ENCODE measurements around the gene TBX2. TPM values are rescaled to one million over a fixed set of nuclear protein-coding genes. Genes with fewer than 3 reads are reported as not detected.

The TBX2 gene
- polyA plus RNA-seq, 1 donor (not counting 4 experiments of a cell fraction or from before 2014, with no cell fraction given), result not detected

DNA sequence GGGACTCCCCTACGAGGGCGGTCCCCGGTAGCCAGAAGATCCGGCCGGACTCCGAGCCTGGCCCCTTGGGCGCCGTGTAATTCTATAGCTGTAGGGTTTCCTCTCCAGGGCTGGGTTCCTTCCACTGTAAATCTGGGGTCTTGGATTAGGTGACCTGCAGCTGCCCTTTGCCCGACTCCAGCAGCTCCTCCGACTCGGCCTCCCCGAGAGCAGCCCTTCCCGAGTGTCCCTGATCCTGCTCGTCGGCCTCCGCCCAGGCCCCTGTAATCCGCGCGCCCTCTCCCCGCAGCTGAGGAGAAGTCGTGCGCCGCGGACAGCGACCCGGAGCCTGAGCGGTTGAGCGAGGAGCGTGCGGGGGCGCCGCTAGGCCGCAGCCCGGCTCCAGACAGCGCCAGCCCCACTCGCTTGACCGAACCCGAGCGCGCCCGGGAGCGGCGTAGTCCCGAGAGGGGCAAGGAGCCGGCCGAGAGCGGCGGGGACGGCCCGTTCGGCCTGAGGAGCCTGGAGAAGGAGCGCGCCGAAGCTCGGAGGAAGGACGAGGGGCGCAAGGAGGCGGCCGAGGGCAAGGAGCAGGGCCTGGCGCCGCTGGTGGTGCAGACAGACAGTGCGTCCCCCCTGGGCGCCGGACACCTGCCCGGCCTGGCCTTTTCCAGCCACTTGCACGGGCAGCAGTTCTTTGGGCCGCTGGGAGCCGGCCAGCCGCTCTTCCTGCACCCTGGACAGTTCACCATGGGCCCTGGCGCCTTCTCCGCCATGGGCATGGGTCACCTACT is 5.5 kb downstream of the TBX2 start:
- Histone ChIP-seq H3K4me1 (ENCODE audit: control insufficient read depth, extremely low read depth, insufficient read depth, low read length) (peaks cover 11% of the 10 kb centered on the region), H3K36me3 (ENCODE audit: control insufficient read depth in 2 of 2, extremely low read depth in 1 of 2, insufficient read depth in 2 of 2, low read length in 2 of 2) (no peaks in the 10 kb centered on the region), H3K79me2 (ENCODE audit: control insufficient read depth, insufficient read depth, low read length) (no peaks in the 10 kb centered on the region), H3K27me3 (ENCODE audit: control insufficient read depth, extremely low read depth, insufficient read depth, low read length) (peaks cover 81% of the 10 kb centered on the region), H3K9me1 (ENCODE audit: control insufficient read depth, extremely low read depth, insufficient read depth, low read length) (no peaks in the 10 kb centered on the region), H4K20me1 (ENCODE audit: control insufficient read depth, extremely low read depth, insufficient read depth, low read length) (peaks cover 6% of the 10 kb centered on the region), H3K9me3 (ENCODE audit: control insufficient read depth, low read depth, low read length) (no peaks in the 10 kb centered on the region), H3K4me2 (ENCODE audit: control insufficient read depth, extremely low read depth, insufficient read depth, low read depth, low read length) (no peak overlapping the region), H3K4me3 (ENCODE audit: control insufficient read depth in 2 of 3, extremely low read depth in 1 of 3, insufficient read depth in 2 of 3, low read depth in 1 of 3, low read length in 3 of 3) (no peak overlapping the region), H3K27ac (ENCODE audit: control insufficient read depth, insufficient read depth, low read length) (no peak overlapping the region), H2AFZ (ENCODE audit: control insufficient read depth, low read length) (no peak overlapping the region), H3K9ac (ENCODE audit: control insufficient read depth, extremely low read depth, insufficient read depth, low read length) (no peak overlapping the region)
- TF ChIP-seq, protein P1, sequence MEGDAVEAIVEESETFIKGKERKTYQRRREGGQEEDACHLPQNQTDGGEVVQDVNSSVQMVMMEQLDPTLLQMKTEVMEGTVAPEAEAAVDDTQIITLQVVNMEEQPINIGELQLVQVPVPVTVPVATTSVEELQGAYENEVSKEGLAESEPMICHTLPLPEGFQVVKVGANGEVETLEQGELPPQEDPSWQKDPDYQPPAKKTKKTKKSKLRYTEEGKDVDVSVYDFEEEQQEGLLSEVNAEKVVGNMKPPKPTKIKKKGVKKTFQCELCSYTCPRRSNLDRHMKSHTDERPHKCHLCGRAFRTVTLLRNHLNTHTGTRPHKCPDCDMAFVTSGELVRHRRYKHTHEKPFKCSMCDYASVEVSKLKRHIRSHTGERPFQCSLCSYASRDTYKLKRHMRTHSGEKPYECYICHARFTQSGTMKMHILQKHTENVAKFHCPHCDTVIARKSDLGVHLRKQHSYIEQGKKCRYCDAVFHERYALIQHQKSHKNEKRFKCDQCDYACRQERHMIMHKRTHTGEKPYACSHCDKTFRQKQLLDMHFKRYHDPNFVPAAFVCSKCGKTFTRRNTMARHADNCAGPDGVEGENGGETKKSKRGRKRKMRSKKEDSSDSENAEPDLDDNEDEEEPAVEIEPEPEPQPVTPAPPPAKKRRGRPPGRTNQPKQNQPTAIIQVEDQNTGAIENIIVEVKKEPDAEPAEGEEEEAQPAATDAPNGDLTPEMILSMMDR (optimal IDR thresholded peaks at IDR 0.05 in 1 of 3, IDR thresholded peaks at IDR 0.05 in 1 of 3, conservative IDR thresholded peaks at IDR 0.05 in 1 of 3; ENCODE audit: extremely low read depth in 1 of 3, insufficient read depth in 2 of 3, low read length in 3 of 3), result no peak
- TF ChIP-seq EZH2 (IDR thresholded peaks at IDR 0.05; ENCODE audit: low read length), result peak; percentile 17
- dilution Hi-C loops (cut with MboI; ENCODE audit: extremely low pct_ligation_motif_present, low sequenced_read_pairs), result no loop called here
- FAIRE-seq, result no peak
- DNase-seq (ENCODE audit: low read depth, low spot score), result no peak

DNA sequence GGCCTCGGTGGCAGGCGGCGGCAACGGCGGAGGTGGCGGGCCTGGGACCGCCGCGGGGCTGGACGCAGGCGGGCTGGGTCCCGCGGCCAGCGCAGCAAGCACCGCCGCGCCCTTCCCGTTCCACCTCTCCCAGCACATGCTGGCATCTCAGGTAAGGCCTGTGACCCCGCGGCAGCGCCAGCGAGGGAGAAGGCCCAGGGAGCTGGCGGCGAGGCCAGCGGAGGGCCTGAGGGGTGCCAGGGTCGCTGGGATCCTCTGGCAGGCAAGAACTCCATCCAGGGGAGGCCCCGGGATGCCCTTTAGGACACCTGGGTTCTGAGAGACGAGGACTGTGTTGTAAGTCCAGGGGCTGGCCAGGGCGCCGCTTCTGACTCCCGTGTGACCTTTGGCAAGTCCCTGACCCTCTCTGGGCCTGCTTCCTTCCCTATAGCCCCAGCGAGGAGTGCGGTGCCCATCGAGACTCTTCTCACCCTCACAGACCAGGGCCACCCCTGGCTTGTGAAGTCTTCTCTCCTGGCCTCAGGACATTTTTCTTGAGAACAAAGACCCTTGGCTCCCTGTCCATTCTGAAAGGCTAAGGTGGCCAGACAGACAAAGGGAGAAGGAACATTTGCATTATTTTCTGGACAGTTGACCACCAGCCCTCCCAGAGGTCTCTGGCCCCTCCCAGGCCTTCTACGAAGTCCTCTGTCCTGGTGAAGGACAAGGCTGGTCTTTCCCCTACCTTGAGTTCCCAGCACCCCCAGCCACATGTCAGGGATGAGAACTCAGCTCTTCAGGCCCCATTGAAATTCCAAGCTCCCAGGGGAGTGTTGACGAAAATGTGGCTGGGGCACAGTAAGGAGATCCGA is 6.3 kb downstream of the TBX2 start:
- H3K4me1 ChIP-seq (ENCODE audit: control insufficient read depth, extremely low read depth, insufficient read depth, low read length), result peaks cover 11% of the 10 kb centered on the region
- no peaks in the 10 kb centered on the region for H3K36me3 ChIP-seq (ENCODE audit: control insufficient read depth in 2 of 2, extremely low read depth in 1 of 2, insufficient read depth in 2 of 2, low read length in 2 of 2)
- dilution Hi-C loops (cut with MboI; ENCODE audit: extremely low pct_ligation_motif_present, low sequenced_read_pairs), result no loop called here
- H3K4me3 ChIP-seq (ENCODE audit: control insufficient read depth in 2 of 3, extremely low read depth in 1 of 3, insufficient read depth in 2 of 3, low read depth in 1 of 3, low read length in 3 of 3), result no peak overlapping the region
- no peaks in the 10 kb centered on the region for H3K9me3 ChIP-seq (ENCODE audit: control insufficient read depth, low read depth, low read length)
- H3K9ac ChIP-seq (ENCODE audit: control insufficient read depth, extremely low read depth, insufficient read depth, low read length), result no peak overlapping the region
- H3K27ac ChIP-seq (ENCODE audit: control insufficient read depth, insufficient read depth, low read length), result no peak overlapping the region
- H3K27me3 ChIP-seq (ENCODE audit: control insufficient read depth, extremely low read depth, insufficient read depth, low read length), result peaks cover 82% of the 10 kb centered on the region
- TF ChIP-seq EZH2 (IDR thresholded peaks at IDR 0.05; ENCODE audit: low read length), result no peak
- TF ChIP-seq, protein P1 (optimal IDR thresholded peaks at IDR 0.05 in 1 of 3, IDR thresholded peaks at IDR 0.05 in 1 of 3, conservative IDR thresholded peaks at IDR 0.05 in 1 of 3; ENCODE audit: extremely low read depth in 1 of 3, insufficient read depth in 2 of 3, low read length in 3 of 3), result no peak
- H2AFZ ChIP-seq (ENCODE audit: control insufficient read depth, low read length), result no peak overlapping the region
- no peak overlapping the region for H3K4me2 ChIP-seq (ENCODE audit: control insufficient read depth, extremely low read depth, insufficient read depth, low read depth, low read length)
- H3K9me1 ChIP-seq (ENCODE audit: control insufficient read depth, extremely low read depth, insufficient read depth, low read length), result no peaks in the 10 kb centered on the region
- DNase-seq (ENCODE audit: low read depth, low spot score) (no peak), FAIRE-seq (no peak)
- H3K79me2 ChIP-seq (ENCODE audit: control insufficient read depth, insufficient read depth, low read length), result no peaks in the 10 kb centered on the region
- H4K20me1 ChIP-seq (ENCODE audit: control insufficient read depth, extremely low read depth, insufficient read depth, low read length), result peaks cover 6% of the 10 kb centered on the region

Data from keratinocyte (primary cell).